A549 (cell line): ENCODE measurements around the gene PARP2.

Experiments
- MAX ChIP-seq: IDR thresholded peaks from 2 replicates; pipeline ENCODE4 v1.6.1; 2012
- RAD21 ChIP-seq, 2 experiments: fragments of >200 bp in 1 of 2; sonication (Bioruptor Twin) in 1 of 2; formaldehyde crosslinking in 1 of 2; IDR thresholded peaks in 1 of 2; conservative IDR thresholded peaks in 1 of 2; 2 replicates in 1 of 2; 3 replicates in 1 of 2; pipeline ENCODE4 v1.6.1; 2012 to 2018; ENCODE audit warnings: inconsistent platforms in 1 of 2

GRCh38 chr14:20376071-20376588 is 32.7 kb downstream of the PARP2 start:
- TF ChIP-seq RAD21 (conservative IDR thresholded peaks at IDR 0.05 in 1 of 2, IDR thresholded peaks at IDR 0.05 in 1 of 2): no peak
- TF ChIP-seq MAX: no peak
